HG03575 (cell line): ENCODE data around the gene SLC12A8.

Experiments used
- ATAC-seq: cut with Tn5 transposase; IDR thresholded peaks from one replicate; pipeline ENCODE4 v1.9.1; 2021; ENCODE audit not compliant: unreplicated experiment, insufficient number of reproducible peaks, low FRiP score; ENCODE audit errors: extremely low read depth

Gene SLC12A8

GRCh38 chr3:125191256-125191655 lies 21.3 kb downstream of the SLC12A8 start:
- no peak for ATAC-seq

GRCh38 chr3:125190786-125191185 lies 21.8 kb downstream of the SLC12A8 start:
- ATAC-seq = no peak

GRCh38 chr3:125189378-125190165 lies 23.0 kb downstream of the SLC12A8 start:
- ATAC-seq = no peak

GRCh38 chr3:125188955-125189354 lies 23.6 kb downstream of the SLC12A8 start:
- no peak for ATAC-seq

- ATAC-seq = no peak
These were observed 25.0 kb downstream of the SLC12A8 start for GRCh38 chr3:125187599-125187910.

- ATAC-seq = no peak
These were observed 25.5 kb downstream of the SLC12A8 start for GRCh38 chr3:125186800-125187598.

- ATAC-seq = no peak
These were observed 26.2 kb downstream of the SLC12A8 start for GRCh38 chr3:125186261-125186787.

- no peak for ATAC-seq
These were observed 26.7 kb downstream of the SLC12A8 start for GRCh38 chr3:125185805-125186204.

- ATAC-seq = no peak
These were observed 32.7 kb downstream of the SLC12A8 start for GRCh38 chr3:125179884-125180240.

GRCh38 chr3:125179143-125179883 lies 33.2 kb downstream of the SLC12A8 start:
- ATAC-seq = no peak

- no peak for ATAC-seq
These were observed 34.8 kb downstream of the SLC12A8 start for GRCh38 chr3:125177746-125178145.

GRCh38 chr3:125175295-125176078 lies 37.1 kb downstream of the SLC12A8 start:
- ATAC-seq = no peak

GRCh38 chr3:125172346-125172745 lies 40.2 kb downstream of the SLC12A8 start:
- no peak for ATAC-seq

- no peak for ATAC-seq
These were observed 43.7 kb downstream of the SLC12A8 start for GRCh38 chr3:125168711-125169393.

- ATAC-seq = no peak
These were observed 45.9 kb downstream of the SLC12A8 start for GRCh38 chr3:125166599-125167136.

- no peak for ATAC-seq
These were observed 46.5 kb downstream of the SLC12A8 start for GRCh38 chr3:125165948-125166553.

- no peak for ATAC-seq
These were observed 47.2 kb downstream of the SLC12A8 start for GRCh38 chr3:125165189-125165947.
